PC-3 (cell line): ENCODE results near the gene S100A8. TPM values are rescaled to one million over a fixed set of nuclear protein-coding genes. Genes with fewer than 3 reads are reported as not detected.
"Not testable (repeated sequence)": the region's sequence is repeated elsewhere in the genome, so short reads cannot be mapped to it uniquely, and the experiment has no call there.

ENCODE experiments used
- ATAC-seq: fragments of 200-7000 bp; cut with Tn5 transposase; 2 replicates; pipeline ENCODE4 v1.9.1; 2020; ENCODE audit warnings: mild to moderate bottlenecking, moderate library complexity
- BruUV-seq: library from RNA; stranded (reverse); fragments of 400-500 nt; replicated peaks from 2 replicates; lab custom pipeline; 2021; lab: Mats Ljungman, UMichigan
- CTCF ChIA-PET: fragments of 300-600 bp; sonication (Branson Sonifier 250); formaldehyde crosslinking; loops from one replicate; lab custom pipeline; 2022; ENCODE audit warnings: antibody characterized with exemption; lab: Charles Lee
- POLR2A ChIA-PET: fragments of 300-600 bp; sonication (Branson Sonifier 250); formaldehyde crosslinking; loops from one replicate; lab custom pipeline; 2022; ENCODE audit warnings: antibody characterized with exemption; ENCODE audit not compliant: unreplicated experiment; lab: Charles Lee
- DNase-seq: peaks from one replicate; pipeline ENCODE4 v3.0.0-alpha.2; 2015
- H2AFZ ChIP-seq: fragments of 300-600 bp; sonication (generic); 2 replicates; pipeline ENCODE4 v1.6.0; 2016; ENCODE audit warnings: antibody characterized with exemption, low read length
- H3F3A ChIP-seq: fragments of 300-600 bp; sonication (generic); one replicate; pipeline ENCODE4 v1.6.0; 2017; ENCODE audit warnings: antibody characterized with exemption, low read length, control low read depth, mild to moderate bottlenecking; ENCODE audit not compliant: unreplicated experiment
- H3K27ac ChIP-seq: fragments of 300-600 bp; sonication (generic); 2 replicates; pipeline ENCODE4 v1.5.1; 2016; ENCODE audit warnings: mild to moderate bottlenecking, low read length
- H3K27me3 ChIP-seq: fragments of 300-600 bp; sonication (generic); 2 replicates; pipeline ENCODE4 v1.6.1; 2016; ENCODE audit warnings: low read length, mixed read lengths
- H3K36me3 ChIP-seq: fragments of 300-600 bp; sonication (generic); 2 replicates; pipeline ENCODE4 v1.6.1; 2016; ENCODE audit warnings: low read depth, mixed run types, low read length, mixed read lengths
- H3K4me1 ChIP-seq: fragments of 300-600 bp; sonication (generic); 2 replicates; pipeline ENCODE4 v1.5.1; 2016; ENCODE audit warnings: low read length; ENCODE audit not compliant: insufficient read depth
- H3K4me2 ChIP-seq: fragments of 300-600 bp; sonication (generic); 2 replicates; pipeline ENCODE4 v1.6.0; 2016; ENCODE audit warnings: low read length
- H3K4me3 ChIP-seq: fragments of 300-600 bp; sonication (generic); 2 replicates; pipeline ENCODE4 v1.5.1; 2016; ENCODE audit warnings: mild to moderate bottlenecking, low read length, mixed read lengths
- H3K79me2 ChIP-seq: fragments of 300-600 bp; sonication (generic); 2 replicates; pipeline ENCODE4 v1.6.1; 2017; ENCODE audit warnings: low read length, mixed read lengths
- H3K9ac ChIP-seq: fragments of 300-600 bp; sonication (generic); 2 replicates; pipeline ENCODE4 v1.6.0; 2016; ENCODE audit warnings: mild to moderate bottlenecking, low read length
- H3K9me2 ChIP-seq: fragments of 300-600 bp; sonication (generic); replicated peaks from 2 replicates; pipeline ENCODE4 v1.6.1; 2016; ENCODE audit warnings: mixed run types, low read length, mixed read lengths
- H3K9me3 ChIP-seq: fragments of 300-600 bp; sonication (generic); 2 replicates; pipeline ENCODE4 v1.6.1; 2016; ENCODE audit warnings: low read length, mixed read lengths
- H4K20me1 ChIP-seq: fragments of 300-600 bp; sonication (generic); 2 replicates; pipeline ENCODE4 v1.6.1; 2016; ENCODE audit warnings: low read length, mixed read lengths
- CTCF ChIP-seq: fragments of 300-600 bp; sonication (generic); conservative IDR thresholded peaks from 2 replicates; pipeline ENCODE4 v1.5.1; 2017; ENCODE audit warnings: antibody characterized with exemption, low read depth, mild to moderate bottlenecking, low read length
- EZH2 ChIP-seq: fragments of 300-600 bp; sonication (generic); IDR thresholded peaks from one replicate; pipeline ENCODE4 v1.6.1; 2017; ENCODE audit warnings: antibody characterized with exemption, mild to moderate bottlenecking, low read length; ENCODE audit not compliant: unreplicated experiment
- EZH2phosphoT487 ChIP-seq: fragments of 300-600 bp; sonication (generic); IDR thresholded peaks from 2 replicates; pipeline ENCODE4 v1.6.1; 2018; ENCODE audit warnings: mild to moderate bottlenecking, antibody characterized with exemption, low read length, borderline replicate concordance
- intact Hi-C: fragments of 100-400 bp; cut with micrococcal nuclease; formaldehyde crosslinking; loops from 2 replicates; pipeline ENCODE4 v1.9.0; 2023
- total RNA-seq: library from RNA; depleted of rRNA; stranded (reverse); fragments of >200 nt; gene quantifications from 2 replicates; pipeline ENCODE4 v1.2.3, GENCODE V29; 2014

The S100A8 gene
- total RNA-seq, 1 experiment from 2014 or later: 0.29 TPM

GRCh38 chr1:153405825-153406599 lies 15.1 kb upstream of the S100A8 start:
- H3K79me2 ChIP-seq, H3K9me3 ChIP-seq, ATAC-seq, H4K20me1 ChIP-seq, BruUV-seq, H3K9me2 ChIP-seq, H3K4me2 ChIP-seq, DNase-seq, H3K36me3 ChIP-seq, H2AFZ ChIP-seq, H3K4me1 ChIP-seq, POLR2A ChIA-PET, H3F3A ChIP-seq, CTCF ChIA-PET, H3K27ac ChIP-seq, H3K9ac ChIP-seq, H3K4me3 ChIP-seq: not testable (repeated sequence)
- H3K27me3 ChIP-seq: peaks cover 63% of the 10 kb centered on the region
- intact Hi-C loops: loop anchor here (2.0 kb wide), 1 partner anchor 51 kb away; no protein-coding TSS in a partner anchor

GRCh38 chr1:153404768-153405167 lies 13.9 kb upstream of the S100A8 start:
- peak; percentile 31; the same call in 1 of the 2 replicates for ATAC-seq
- no peaks in the 10 kb centered on the region for H3K79me2 ChIP-seq

GRCh38 chr1:153404086-153404635 lies 13.3 kb upstream of the S100A8 start:
- Histone ChIP-seq H2AFZ (no peak overlapping the region), H3K4me1 (no peaks in the 10 kb centered on the region), H3K36me3 (no peaks in the 10 kb centered on the region), H3K9me2 (no peaks in the 10 kb centered on the region), H4K20me1 (no peaks in the 10 kb centered on the region), H3K4me3 (no peak overlapping the region), H3K27ac (no peak overlapping the region), H3K27me3 (peaks cover 81% of the 10 kb centered on the region), H3K9me3 (no peaks in the 10 kb centered on the region), H3F3A (no peaks in the 10 kb centered on the region), H3K4me2 (no peak overlapping the region), H3K9ac (no peak overlapping the region), H3K79me2 (no peaks in the 10 kb centered on the region)
- ChIA-PET CTCF (interaction anchor here (0.6 kb wide), 2 partner anchors 23 to 90 kb away, joined by 4 to 5 read pairs; no protein-coding TSS in a partner anchor), POLR2A (no interaction called here)
- BruUV-seq: no TSS peak
- TF ChIP-seq CTCF (no peak), EZH2phosphoT487 (no peak), EZH2 (no peak)
- ATAC-seq: no peak
- DNase-seq: no peak
- intact Hi-C loops: loop anchor here (2.0 kb wide), 1 partner anchor 49 kb away; no protein-coding TSS in a partner anchor

More at GRCh38 chr1:153404768-153405167, 13.9 kb upstream of the S100A8 start:
- no peak overlapping the region for H3K9ac ChIP-seq
- no peak overlapping the region for H3K4me3 ChIP-seq
- ChIA-PET POLR2A (no interaction called here), CTCF (interaction anchor here (0.6 kb wide), 1 partner anchor 89 kb away, joined by 4 read pairs; no protein-coding TSS in a partner anchor)
- H2AFZ ChIP-seq: no peak overlapping the region
- H3K4me2 ChIP-seq: no peak overlapping the region
- no peaks in the 10 kb centered on the region for H3K9me3 ChIP-seq
- H3K27ac ChIP-seq: no peak overlapping the region
- no peaks in the 10 kb centered on the region for H3K4me1 ChIP-seq
- TF ChIP-seq CTCF: peak; percentile 75
- TF ChIP-seq EZH2phosphoT487: no peak
- H3K9me2 ChIP-seq: no peaks in the 10 kb centered on the region
- no peaks in the 10 kb centered on the region for H4K20me1 ChIP-seq
- BruUV-seq: no TSS peak
- H3K36me3 ChIP-seq: no peaks in the 10 kb centered on the region
- peak; percentile 64 for DNase-seq
- H3K27me3 ChIP-seq: peaks cover 75% of the 10 kb centered on the region
- intact Hi-C loops: loop anchor here (2.0 kb wide), 1 partner anchor 50 kb away; no protein-coding TSS in a partner anchor
- H3F3A ChIP-seq: no peaks in the 10 kb centered on the region
